ENCODE results near the gene NBEAL1. TPM values are rescaled to one million over a fixed set of nuclear protein-coding genes. Genes with fewer than 3 reads are reported as not detected.
"Not testable (repeated sequence)": the region's sequence is repeated elsewhere in the genome, so short reads cannot be mapped to it uniquely, and the experiment has no call there.

Gene NBEAL1
- total RNA-seq, 1 donor from 2014 or later = 18.0 TPM

DNA sequence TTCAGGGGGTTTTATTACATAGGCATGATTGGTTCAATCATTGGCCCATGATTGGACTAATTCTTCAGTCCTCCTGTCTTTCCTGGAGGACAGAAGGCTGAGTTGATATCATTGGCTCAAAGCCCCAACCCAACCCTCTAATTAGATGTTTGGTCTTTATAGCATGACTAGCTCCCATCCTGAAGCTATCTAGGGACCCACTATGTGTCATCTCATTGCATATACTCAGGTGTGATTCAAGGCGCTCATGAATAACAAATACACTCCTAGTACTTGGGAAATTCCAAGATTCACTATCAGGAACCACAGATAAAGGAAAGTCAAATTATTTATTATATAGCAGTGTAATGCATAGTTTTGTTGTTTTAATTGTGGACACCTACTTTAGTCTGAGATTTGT lies 24.9 kb upstream of the NBEAL1 start:
- no peak overlapping the region for H3K27ac ChIP-seq (replicated peaks)
- no peak overlapping the region for H3K4me3 ChIP-seq
- H3K4me1 ChIP-seq = no peaks in the 10 kb centered on the region
- H3K27me3 ChIP-seq (ENCODE audit: low read depth) = no peaks in the 10 kb centered on the region
- peaks cover under 1% of the 10 kb centered on the region for H3K36me3 ChIP-seq
- TF ChIP-seq, protein P1, sequence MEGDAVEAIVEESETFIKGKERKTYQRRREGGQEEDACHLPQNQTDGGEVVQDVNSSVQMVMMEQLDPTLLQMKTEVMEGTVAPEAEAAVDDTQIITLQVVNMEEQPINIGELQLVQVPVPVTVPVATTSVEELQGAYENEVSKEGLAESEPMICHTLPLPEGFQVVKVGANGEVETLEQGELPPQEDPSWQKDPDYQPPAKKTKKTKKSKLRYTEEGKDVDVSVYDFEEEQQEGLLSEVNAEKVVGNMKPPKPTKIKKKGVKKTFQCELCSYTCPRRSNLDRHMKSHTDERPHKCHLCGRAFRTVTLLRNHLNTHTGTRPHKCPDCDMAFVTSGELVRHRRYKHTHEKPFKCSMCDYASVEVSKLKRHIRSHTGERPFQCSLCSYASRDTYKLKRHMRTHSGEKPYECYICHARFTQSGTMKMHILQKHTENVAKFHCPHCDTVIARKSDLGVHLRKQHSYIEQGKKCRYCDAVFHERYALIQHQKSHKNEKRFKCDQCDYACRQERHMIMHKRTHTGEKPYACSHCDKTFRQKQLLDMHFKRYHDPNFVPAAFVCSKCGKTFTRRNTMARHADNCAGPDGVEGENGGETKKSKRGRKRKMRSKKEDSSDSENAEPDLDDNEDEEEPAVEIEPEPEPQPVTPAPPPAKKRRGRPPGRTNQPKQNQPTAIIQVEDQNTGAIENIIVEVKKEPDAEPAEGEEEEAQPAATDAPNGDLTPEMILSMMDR (IDR thresholded peaks at IDR 0.05; ENCODE audit: borderline replicate concordance) = no peak
- intact Hi-C loops (cut with micrococcal nuclease) = no loop called here
- DNase-seq = no peak
- H3K9me3 ChIP-seq (replicated peaks) = no peaks in the 10 kb centered on the region

DNA sequence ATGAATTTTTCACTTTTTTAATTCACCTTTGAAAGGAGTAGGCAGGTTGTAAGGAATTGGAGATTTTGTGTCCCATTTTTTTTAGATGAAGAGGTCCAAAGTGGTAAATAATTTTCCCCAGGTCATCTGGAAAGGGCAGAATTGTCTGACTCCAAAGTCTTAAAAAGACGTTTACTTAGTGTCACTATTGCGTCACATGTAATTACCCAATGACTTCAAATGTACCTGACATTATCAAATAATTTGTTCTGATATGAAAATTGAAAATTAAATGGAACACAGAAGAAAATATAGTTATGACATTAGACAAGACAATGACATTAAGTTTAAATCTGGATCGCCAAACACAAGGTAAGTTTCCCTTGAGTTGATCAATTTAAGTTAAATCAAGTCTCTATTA lies 24.2 kb upstream of the NBEAL1 start:
- no peaks in the 10 kb centered on the region for H3K27me3 ChIP-seq (ENCODE audit: low read depth)
- no peaks in the 10 kb centered on the region for H3K36me3 ChIP-seq
- no peaks in the 10 kb centered on the region for H3K9me3 ChIP-seq (replicated peaks)
- intact Hi-C loops (cut with micrococcal nuclease) = no loop called here
- TF ChIP-seq, protein P1 (IDR thresholded peaks at IDR 0.05; ENCODE audit: borderline replicate concordance) = no peak
- H3K27ac ChIP-seq (replicated peaks) = no peak overlapping the region
- DNase-seq = no peak
- no peak overlapping the region for H3K4me3 ChIP-seq
- H3K4me1 ChIP-seq = no peaks in the 10 kb centered on the region

- intact Hi-C loops (cut with micrococcal nuclease); H3K4me3 ChIP-seq; DNase-seq; H3K9me3 ChIP-seq (replicated peaks); H3K27me3 ChIP-seq (ENCODE audit: low read depth); H3K27ac ChIP-seq (replicated peaks); H3K4me1 ChIP-seq; H3K36me3 ChIP-seq: not testable (repeated sequence)
Measured at GRCh38 chr2:202997113-202997512, 17.6 kb upstream of the NBEAL1 start.

DNA sequence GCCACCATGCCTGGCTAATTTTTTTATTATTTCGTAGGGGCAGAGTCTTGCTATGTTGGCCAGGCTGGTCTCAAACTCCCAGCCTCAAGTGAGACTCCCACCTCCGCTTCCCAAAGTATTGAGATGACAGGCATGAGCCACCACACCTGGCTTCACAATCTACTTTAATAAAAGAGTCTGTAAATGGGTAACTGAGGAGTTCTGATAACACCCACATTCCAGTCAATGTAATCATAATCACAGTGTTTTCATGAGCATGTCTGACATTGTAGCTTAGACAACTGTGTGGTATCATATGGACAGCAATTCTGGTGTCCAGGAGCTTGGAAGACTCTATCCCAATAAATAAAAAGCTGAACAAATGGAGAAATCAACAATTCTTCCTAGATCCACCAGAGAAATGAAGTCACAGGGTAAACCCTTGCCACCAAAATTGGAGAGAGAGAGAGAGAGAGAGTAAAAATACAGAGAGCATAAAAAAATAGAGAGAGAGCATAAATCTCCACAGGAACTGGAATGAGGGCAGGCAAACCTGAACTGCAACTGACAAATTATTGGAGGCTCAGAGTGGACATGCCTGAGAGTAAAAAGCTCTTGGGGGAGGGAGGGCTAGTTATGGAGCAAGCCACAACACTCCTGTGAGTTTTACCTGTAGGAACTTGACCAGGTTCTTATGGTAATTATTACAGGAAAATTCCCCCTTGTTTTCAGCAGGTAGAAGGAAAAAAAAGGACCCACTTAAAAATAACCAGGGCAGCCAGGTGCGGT lies 12.4 kb upstream of the NBEAL1 start:
- TF ChIP-seq, protein P1 (IDR thresholded peaks at IDR 0.05; ENCODE audit: borderline replicate concordance) = no peak
- H3K4me1 ChIP-seq = no peaks in the 10 kb centered on the region
- no peak overlapping the region for H3K27ac ChIP-seq (replicated peaks)

GRCh38 chr2:203003716-203004115 lies 11.0 kb upstream of the NBEAL1 start:
- H3K36me3 ChIP-seq = no peaks in the 10 kb centered on the region
- TF ChIP-seq, protein P1 (IDR thresholded peaks at IDR 0.05; ENCODE audit: borderline replicate concordance) = no peak
- no peak overlapping the region for H3K27ac ChIP-seq (replicated peaks)
- intact Hi-C loops (cut with micrococcal nuclease) = no loop called here
- no peaks in the 10 kb centered on the region for H3K9me3 ChIP-seq (replicated peaks)
- H3K4me1 ChIP-seq = no peaks in the 10 kb centered on the region
- DNase-seq = no peak
- H3K27me3 ChIP-seq (ENCODE audit: low read depth) = no peaks in the 10 kb centered on the region
- no peak overlapping the region for H3K4me3 ChIP-seq

More for the DNA sequence above, 12.4 kb upstream of the NBEAL1 start:
- Histone ChIP-seq H3K27me3 (ENCODE audit: low read depth) (no peaks in the 10 kb centered on the region), H3K4me3 (no peak overlapping the region), H3K9me3 (replicated peaks) (no peaks in the 10 kb centered on the region), H3K36me3 (no peaks in the 10 kb centered on the region)
- intact Hi-C loops (cut with micrococcal nuclease) = no loop called here
- DNase-seq = no peak

DNA sequence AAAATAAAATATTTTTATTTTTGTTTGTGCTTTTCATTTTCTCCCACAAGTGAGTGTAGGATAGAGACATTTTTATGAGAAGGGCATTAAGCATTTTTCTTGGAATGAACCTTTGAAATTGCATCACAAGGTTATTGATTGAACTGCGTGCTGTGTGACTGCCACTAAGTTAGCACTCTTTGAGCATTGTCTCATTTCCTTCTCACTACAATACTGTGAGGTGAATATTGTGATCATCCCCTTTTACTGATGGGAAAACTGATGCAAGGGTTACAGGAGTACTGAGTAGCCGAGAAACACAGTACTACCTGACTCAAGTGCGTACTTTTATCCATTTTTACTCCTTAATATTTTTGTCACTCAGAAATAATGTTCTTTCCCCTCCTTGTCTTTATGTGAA lies 2.0 kb downstream of the NBEAL1 start:
- Histone ChIP-seq H3K36me3 (no peaks in the 10 kb centered on the region), H3K9me3 (replicated peaks) (no peaks in the 10 kb centered on the region), H3K4me3 (peak overlapping the region; percentile 91), H3K27ac (replicated peaks) (peak overlapping the region; percentile 96), H3K27me3 (ENCODE audit: low read depth) (no peaks in the 10 kb centered on the region), H3K4me1 (peaks cover 70% of the 10 kb centered on the region)
- TF ChIP-seq, protein P1 (IDR thresholded peaks at IDR 0.05; ENCODE audit: borderline replicate concordance) = no peak
- DNase-seq = no peak
- intact Hi-C loops (cut with micrococcal nuclease) = no loop called here
